Vagina (tissue), 2 donors: ENCODE data around the gene MOCS2.

ENCODE experiments used
- POLR2A ChIP-seq, 2 donors: fragments of 450-650 bp; IDR thresholded peaks; one replicate each; pipeline ENCODE4 v1.6.1; 2017; ENCODE audit warnings: antibody characterized with exemption in 2 of 2, mild to moderate bottlenecking in 2 of 2, moderate library complexity in 2 of 2
- POLR2AphosphoS5 ChIP-seq, 2 donors: sonication (generic); formaldehyde crosslinking; IDR thresholded peaks; one replicate each; pipeline ENCODE4 v1.9.0; 2017; ENCODE audit warnings: antibody characterized with exemption in 2 of 2, mild to moderate bottlenecking in 2 of 2, low read depth in 1 of 2; ENCODE audit not compliant: insufficient read depth in 1 of 2
- TF ChIP-seq, protein P1 (sequence below), 3 experiments: fragments of 450-650 bp in 2 of 3; fragments of 200-600 bp in 1 of 3; sonication (generic) in 1 of 3; IDR thresholded peaks; one replicate each; pipeline ENCODE4 v1.5.1; 2017 to 2019; ENCODE audit warnings: antibody characterized with exemption in 3 of 3, mild to moderate bottlenecking in 2 of 3, moderate library complexity in 2 of 3

DNA sequence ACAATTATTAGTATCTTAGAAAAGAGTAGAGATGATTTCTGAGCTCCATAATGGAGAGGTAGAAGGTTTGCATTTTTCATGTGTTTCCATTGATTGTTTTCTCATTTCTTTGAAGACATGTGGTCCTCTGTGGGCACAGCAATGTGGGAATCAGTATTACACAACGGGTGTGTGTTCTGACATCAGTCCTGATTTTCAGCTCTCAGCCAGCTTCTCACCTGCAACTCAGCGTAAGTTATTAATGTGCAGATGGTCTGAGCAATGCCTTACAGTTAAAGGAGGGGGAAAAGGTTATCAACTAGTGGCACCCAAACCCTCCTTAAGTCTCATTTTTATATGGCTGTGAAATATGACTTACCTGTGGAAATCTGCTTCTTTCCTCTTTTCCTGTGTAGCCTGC is 61.3 kb downstream of the MOCS2 start:
- TF ChIP-seq, protein P1, sequence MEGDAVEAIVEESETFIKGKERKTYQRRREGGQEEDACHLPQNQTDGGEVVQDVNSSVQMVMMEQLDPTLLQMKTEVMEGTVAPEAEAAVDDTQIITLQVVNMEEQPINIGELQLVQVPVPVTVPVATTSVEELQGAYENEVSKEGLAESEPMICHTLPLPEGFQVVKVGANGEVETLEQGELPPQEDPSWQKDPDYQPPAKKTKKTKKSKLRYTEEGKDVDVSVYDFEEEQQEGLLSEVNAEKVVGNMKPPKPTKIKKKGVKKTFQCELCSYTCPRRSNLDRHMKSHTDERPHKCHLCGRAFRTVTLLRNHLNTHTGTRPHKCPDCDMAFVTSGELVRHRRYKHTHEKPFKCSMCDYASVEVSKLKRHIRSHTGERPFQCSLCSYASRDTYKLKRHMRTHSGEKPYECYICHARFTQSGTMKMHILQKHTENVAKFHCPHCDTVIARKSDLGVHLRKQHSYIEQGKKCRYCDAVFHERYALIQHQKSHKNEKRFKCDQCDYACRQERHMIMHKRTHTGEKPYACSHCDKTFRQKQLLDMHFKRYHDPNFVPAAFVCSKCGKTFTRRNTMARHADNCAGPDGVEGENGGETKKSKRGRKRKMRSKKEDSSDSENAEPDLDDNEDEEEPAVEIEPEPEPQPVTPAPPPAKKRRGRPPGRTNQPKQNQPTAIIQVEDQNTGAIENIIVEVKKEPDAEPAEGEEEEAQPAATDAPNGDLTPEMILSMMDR (IDR thresholded peaks at IDR 0.05): no peak
- TF ChIP-seq POLR2A (IDR thresholded peaks at IDR 0.05): no peak
- TF ChIP-seq POLR2AphosphoS5 (IDR thresholded peaks at IDR 0.05; ENCODE audit: insufficient read depth in 1 of 2, low read depth in 1 of 2): no peak
